Erythroblast (primary cell): ENCODE data around the gene TDRD3.

Experiments
- DNase-seq, 2 experiments: peaks; one replicate each; lab custom pipeline; 2025; lab: John Stamatoyannopoulos, UW
- GATA1 ChIP-seq: IDR thresholded peaks from 2 replicates; pipeline ENCODE4 v1.6.1; 2011; ENCODE audit warnings: low read depth, mild to moderate bottlenecking, control low read depth, low read length, moderate library complexity
- POLR2A ChIP-seq: IDR thresholded peaks from 2 replicates; pipeline ENCODE4 v1.6.1; 2011; ENCODE audit warnings: mild to moderate bottlenecking, low read length

Gene TDRD3

DNA sequence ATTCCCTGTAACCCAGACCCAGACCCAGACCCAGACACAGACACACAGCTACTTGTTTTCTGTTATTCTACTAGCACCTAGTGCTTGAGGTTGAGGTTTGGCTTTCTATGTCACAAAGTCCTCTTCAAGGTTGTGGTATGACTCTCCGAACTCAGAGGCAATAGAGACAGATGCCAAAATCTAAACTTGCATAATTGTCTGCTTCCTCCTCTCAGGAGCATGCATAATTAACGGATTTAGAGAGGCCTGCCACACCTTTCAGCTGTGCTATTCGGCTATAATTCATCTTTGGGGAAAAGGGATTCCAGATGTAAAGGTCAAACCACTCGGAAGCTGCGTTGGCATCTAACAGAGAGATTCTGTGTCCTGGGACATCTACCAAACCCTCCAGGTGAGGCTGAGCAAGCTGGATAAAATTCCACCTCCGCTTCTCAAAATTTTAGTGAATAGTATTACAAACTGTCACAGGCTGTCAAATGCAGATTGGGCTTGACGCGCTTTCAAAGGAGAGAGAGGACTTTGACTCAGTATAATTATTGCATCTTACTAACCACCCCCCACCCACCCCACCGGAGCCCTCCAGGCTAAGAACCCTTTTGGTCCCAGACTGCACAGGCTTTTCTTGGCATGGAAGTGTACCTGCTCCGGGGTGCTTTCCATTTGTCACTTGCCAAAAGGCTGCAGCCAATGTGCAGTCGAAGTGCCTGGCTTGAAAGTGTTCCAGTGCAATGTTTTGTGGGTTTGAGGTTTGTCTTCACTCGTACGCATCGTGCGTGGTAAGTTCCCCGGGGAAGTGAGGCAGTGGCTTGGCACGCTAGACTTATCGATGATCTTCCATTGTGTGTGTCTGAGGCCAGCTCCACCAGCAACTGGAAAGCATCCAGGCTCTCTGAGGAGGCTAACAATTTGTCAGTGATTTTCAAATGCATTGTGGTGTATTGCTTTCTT lies 194.1 kb downstream of the TDRD3 start:
- TF ChIP-seq GATA1 (no peak), POLR2A (no peak)
- DNase-seq = no peak

DNA sequence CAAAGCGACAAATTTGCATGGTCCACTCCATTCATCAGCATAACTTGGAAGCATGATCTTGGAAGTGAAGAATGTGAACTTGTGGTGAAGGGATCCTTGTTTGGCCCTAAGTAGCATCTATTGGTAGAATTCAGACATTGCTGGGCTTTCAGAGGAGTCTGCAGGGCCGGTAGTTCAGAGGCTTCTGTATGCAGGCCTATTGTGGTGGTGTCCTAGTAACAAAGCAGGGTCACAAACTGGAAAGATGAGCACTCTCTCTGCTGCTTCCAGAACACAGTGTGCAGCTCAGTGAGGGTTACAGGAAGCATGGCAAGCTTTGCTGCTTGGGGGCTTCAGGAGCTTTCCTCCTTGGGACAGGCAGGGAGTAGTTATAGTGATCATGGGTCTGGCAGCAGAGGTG lies 206.0 kb downstream of the TDRD3 start:
- DNase-seq = no peak
- TF ChIP-seq GATA1 (no peak), POLR2A (no peak)

DNA sequence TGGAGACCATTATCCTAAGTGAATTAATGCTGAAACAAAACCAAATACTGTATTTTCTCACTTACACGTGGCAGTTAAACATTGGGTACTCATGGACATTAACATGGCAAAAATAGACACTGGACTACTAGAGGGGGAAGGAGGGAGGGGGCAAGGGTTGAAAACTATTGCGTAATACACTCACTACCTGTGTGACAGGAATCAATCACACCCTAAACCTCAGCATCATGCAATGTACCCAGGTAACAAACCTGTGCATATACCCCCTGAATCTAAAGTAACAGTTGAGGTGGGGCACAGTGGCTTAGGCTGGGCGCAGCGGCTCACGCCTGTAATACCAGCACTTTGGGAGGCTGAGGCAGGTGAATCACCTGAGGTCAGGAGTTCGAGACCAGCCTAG lies 207.0 kb downstream of the TDRD3 start:
- no peak for DNase-seq
- TF ChIP-seq GATA1 = no peak
- no peak for TF ChIP-seq POLR2A

DNA sequence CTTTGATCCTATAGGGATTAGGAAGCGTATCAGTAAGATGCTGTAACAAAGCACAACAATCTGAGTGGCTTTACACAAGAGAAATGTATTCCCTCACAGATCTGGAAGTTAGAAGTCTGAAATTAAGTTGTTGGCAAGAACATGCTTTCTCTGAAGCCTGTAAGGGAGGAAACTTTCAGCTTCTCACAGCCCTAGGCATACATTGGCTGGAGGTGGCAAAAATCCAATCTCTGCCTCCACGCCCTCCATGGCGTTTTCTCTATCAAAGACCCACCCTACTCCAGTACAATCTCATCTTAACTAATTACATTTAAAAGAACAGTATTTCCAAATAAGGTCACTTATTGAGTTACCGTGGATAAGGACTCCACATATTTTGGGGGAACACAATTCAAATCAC lies 211.9 kb downstream of the TDRD3 start:
- TF ChIP-seq GATA1 (no peak), POLR2A (no peak)
- DNase-seq = no peak

DNA sequence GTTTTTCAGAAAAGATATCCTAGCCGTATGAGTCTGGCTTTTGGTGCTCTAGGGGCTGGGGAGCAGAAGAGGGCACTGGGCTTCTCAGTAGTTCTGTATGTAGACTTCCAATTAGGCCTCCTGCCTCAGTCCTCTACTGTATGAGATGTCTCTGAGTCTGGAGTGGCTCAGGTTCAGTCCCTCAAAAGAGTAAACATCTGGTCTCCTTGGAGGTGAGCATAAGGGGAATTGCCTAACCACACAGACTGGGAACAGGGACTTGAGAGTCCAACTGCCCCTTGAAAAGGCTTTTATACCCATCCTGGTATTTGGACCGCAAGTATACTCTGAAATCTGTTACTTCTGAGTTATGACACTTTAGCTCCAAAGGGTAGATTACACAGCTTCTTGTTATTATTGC lies 214.5 kb downstream of the TDRD3 start:
- DNase-seq = no peak
- no peak for TF ChIP-seq POLR2A
- no peak for TF ChIP-seq GATA1

DNA sequence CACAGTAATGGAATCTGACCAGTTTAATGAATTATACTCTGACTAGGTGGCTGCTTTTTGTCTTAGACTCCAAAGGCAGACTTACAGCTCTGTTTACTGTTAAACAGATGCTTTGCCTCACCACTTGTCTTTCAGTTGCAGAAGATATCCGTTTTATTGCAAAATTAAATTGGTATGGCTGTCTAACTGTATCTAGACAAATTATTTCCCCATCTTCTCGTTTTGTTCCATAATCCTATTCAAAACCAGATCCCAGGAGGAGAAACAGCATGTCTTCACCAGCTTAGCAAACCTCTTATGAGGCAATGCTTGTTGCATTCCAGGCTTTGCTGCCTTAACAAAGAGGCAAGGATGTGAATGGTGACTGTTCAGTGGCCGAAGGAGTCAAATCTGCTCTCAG lies 215.6 kb downstream of the TDRD3 start:
- no peak for DNase-seq
- TF ChIP-seq GATA1 (no peak), POLR2A (no peak)

DNA sequence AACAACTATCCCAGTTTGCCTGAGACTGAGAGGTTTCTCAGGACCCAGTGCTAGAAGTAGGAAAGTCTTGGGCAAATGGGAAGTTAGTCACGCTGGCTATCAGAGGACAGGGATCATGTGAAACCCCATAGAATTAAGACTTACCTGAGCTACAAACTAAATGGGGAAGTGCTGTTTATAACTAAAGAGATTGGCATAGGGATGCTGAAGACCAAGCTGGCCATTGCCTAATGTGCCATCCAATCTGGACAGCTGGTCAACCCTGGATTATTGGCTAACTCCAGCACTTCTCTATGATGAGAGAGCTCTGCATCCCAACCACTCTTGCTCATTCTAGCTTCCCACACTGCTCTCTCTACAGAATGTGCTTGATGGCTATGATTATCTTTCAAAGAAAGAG lies 216.1 kb downstream of the TDRD3 start:
- DNase-seq = no peak
- TF ChIP-seq GATA1 (no peak), POLR2A (no peak)

DNA sequence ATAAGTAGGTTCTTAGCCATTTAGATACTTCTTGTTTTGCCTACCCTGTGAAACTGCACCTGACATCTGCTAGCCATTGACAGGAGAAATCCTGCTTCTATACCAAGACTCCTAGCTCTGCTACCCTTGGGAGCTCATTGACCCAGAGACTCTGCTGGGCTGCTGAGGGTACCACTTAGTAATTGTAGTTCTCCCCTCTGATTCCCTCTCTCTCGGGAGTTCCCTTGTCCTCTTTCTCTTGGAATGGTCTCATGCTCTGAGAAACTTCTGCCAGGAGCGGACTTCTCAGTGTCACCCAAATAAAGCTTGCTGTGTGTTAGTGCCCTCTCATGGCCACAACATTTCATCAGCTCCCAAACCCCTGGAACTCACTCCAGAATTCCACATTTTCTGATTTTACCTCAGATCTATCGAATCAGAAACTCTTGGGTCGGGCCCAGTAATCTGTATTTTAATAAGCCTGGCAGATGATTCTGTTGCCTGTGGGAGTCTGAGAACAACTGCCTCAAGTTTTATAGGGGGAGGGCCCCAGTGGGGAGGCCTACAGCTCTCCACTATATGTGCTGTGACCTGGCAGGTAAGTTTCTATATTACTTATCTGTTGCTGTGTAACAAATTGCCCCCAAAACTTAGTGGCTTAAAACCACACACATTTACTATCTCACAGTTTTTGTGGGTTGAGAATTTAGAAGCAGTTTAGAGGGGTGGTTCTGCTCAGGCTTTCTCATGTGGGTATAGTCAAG lies 221.1 kb downstream of the TDRD3 start:
- no peak for DNase-seq
- no peak for TF ChIP-seq GATA1

DNA sequence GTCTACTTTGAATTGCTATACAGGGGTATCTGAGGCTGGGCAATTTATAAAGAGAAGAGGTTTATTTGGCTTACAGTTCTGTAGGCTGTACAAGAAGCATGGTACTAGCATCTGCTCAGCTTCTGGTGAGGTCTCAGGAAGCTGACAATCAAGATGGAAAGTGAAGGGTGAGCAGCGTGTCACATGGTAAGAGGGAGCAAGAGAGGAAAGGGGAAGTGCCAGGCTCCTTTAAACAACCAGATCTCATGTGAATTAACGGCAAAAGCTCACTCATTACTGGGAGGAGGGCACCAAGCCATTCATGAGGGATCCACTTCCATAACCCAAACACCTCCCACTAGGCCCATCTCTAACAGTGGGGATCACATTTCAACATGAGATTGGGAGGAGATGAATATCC lies 222.4 kb downstream of the TDRD3 start:
- TF ChIP-seq POLR2A = no peak
- TF ChIP-seq GATA1 = no peak

DNA sequence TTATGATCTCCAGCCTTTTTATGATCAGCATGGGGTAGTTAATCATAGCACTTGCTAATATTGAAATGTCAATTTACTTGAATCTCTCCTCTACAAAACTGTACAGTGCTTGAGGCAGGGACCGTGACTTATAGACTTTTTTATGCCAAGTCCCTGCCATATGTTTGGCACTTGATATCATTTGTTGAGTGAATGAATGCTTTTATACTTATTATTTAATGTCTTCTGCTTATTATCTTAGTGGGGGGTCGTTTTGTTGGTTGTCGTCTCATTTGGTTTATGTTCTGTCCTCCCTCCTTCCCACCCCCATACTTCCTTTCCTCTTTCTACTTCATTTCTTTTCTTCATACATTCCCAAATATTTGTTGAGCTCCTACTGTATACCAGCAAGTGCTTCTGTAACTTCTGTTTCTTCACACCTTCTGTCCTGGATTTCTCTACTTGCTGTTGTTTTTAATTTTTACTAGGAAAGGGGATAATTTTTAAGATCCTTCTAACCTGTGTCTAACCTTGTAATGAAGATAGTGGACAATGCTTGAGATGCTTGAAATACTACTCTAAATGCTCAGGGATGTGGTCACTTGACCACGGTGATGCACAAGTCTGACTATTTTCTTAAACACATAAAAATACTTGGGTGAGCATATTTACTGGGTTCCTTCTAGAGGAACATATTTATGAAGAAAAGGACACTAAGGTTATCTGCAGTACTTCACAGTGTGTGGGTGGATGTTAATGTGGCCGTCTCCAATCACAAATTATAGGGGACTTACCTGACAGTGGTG lies 223.8 kb downstream of the TDRD3 start:
- no peak for DNase-seq
- TF ChIP-seq POLR2A (no peak), GATA1 (no peak)

More for the DNA sequence above, 222.4 kb downstream of the TDRD3 start:
- DNase-seq = no peak

DNA sequence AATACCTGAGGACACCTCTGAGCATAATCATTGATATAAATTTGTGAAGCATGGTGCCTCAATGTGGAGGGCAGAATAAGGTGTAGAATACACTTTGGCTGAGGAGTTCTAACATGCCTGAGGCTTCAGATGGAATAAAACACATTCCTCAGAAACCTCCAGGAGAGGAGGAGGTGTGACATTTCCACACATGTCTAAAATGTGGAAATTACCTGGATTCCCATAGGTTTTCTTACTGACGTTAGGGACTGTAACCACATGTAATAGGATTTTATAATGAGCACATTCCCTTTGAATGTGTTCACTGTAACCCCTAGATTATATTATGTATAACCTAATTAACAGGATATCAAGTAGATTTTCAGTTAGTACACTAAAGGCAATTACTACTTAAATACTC lies 226.1 kb downstream of the TDRD3 start:
- no peak for DNase-seq
- TF ChIP-seq POLR2A (no peak), GATA1 (no peak)
